ENCODE data around the gene ST7. TPM values are rescaled to one million over a fixed set of nuclear protein-coding genes. Genes with fewer than 3 reads are reported as not detected.

Gene ST7
- total RNA-seq, 2 experiments from 2014 or later: 8.4 to 10.2 TPM

DNA sequence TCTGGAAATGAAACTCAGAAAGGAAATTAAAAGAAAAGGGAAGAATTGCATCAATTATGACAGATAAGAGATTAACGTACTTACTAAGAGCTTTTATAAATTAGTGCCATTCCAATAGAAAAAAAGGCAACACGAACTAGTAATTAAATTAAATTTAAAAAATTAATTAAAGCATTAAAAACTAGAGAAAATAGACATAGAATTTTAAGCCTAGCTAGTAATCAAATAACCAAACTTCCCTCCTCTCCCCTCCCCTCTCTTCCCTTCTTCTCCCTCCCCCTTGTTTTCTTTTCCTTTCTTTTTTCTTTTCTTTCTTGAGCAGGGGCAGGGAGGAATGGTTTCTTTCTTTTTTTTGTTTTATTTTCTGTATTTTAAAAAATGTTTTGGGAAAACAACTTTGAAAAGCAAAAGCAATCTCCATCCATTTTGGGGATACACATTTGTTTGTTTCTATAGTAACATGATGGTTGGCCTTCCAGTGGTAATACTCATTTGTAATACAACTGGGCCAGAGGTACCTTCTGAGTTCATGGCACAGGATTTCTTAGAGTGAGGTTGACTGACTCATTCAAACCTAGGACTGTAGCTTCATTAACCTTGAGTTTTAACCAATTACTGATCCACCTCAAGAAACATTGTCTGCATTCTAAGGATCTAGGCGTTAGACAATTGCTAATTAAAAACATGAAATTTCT, 132.6 kb downstream of the ST7 start:
- H3K4me1 Mint-ChIP-seq: peaks cover 26% of the 10 kb centered on the region
- H3K4me3 Mint-ChIP-seq: no peak overlapping the region
- no peak overlapping the region for H3K27ac Mint-ChIP-seq
- no peak for DNase-seq
- H3K9me3 Mint-ChIP-seq: no peaks in the 10 kb centered on the region
- H3K27me3 Mint-ChIP-seq: no peaks in the 10 kb centered on the region
- H3K36me3 Mint-ChIP-seq: no peaks in the 10 kb centered on the region

DNA sequence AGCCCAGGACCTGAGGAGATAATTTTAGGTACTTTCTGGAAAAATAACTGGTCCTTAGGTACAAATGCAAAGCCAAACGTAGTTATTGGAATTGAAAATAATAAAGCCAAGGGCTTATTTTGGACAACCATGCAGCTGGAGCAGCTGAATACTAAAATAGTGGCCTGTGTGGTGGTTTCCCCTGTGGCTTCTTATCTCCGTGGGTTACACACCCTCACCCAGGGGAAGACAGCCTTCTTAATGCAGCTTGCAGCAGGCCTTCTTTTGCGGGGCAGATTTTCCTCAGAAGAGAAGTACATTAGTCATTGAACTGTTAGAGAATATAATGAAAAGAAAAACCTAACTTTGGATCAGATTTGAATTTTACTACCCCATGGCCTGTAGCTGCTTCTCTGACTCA, 133.5 kb downstream of the ST7 start:
- Mint-ChIP-seq H3K27ac (no peak overlapping the region), H3K9me3 (no peaks in the 10 kb centered on the region), H3K36me3 (no peaks in the 10 kb centered on the region), H3K27me3 (no peaks in the 10 kb centered on the region), H3K4me3 (no peak overlapping the region), H3K4me1 (peaks cover 26% of the 10 kb centered on the region)
- DNase-seq: no peak

GRCh38 chr7:117087639-117088396, 134.5 kb downstream of the ST7 start:
- Mint-ChIP-seq H3K9me3 (no peaks in the 10 kb centered on the region), H3K27ac (no peak overlapping the region), H3K36me3 (no peaks in the 10 kb centered on the region), H3K27me3 (no peaks in the 10 kb centered on the region), H3K4me1 (peaks cover 26% of the 10 kb centered on the region), H3K4me3 (no peak overlapping the region)
- no peak for DNase-seq

DNA sequence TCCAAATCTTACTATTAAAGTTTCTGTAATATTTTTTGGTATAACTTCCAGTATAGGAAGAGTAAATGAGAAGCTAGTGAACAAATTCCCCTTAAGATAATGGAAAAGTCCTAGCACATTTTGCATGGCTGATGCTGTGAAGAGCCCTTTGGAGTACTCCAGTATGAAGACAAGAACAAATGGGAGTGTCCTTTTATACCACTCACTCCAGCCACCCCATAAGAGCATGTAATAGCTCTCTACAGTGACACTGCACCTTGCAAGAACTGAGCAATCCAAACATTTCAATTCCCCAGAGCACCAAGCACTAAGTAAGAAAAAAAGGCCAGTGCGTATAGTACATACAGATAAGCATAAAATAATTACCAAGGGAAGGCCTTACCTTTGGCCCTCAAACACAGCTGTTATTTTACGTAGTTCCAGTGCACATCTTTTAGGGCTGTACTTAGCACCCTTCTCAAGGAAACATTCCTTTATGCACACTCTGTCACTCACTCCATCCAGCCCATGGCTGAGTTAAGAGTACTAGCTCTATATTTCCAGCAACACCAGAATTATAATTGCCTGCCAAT, 135.4 kb downstream of the ST7 start:
- Mint-ChIP-seq H3K27me3 (no peaks in the 10 kb centered on the region), H3K4me1 (peaks cover 25% of the 10 kb centered on the region), H3K9me3 (no peaks in the 10 kb centered on the region), H3K4me3 (no peak overlapping the region), H3K27ac (no peak overlapping the region), H3K36me3 (no peaks in the 10 kb centered on the region)
- DNase-seq: no peak

DNA sequence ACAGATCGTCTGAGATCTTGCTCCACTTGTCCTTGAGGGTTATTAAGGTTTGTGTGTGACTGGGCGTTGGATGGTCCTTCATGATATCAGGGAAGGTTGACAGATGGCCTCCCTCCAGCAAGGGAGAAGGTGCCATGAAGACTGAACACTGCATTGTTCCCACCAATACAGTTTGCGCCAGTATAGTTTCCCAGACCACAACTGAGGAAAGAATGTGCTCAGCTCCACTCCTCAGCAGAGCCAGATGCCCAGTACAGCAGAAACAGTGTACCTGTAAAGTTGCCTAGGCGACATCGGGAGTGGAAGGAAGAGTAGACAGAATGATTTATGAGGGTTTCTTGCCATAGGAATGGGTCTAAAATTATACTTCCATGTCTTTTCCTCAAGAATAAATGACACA, 137.5 kb downstream of the ST7 start:
- no peaks in the 10 kb centered on the region for H3K36me3 Mint-ChIP-seq
- H3K27me3 Mint-ChIP-seq: no peaks in the 10 kb centered on the region
- H3K4me1 Mint-ChIP-seq: peaks cover 24% of the 10 kb centered on the region
- H3K4me3 Mint-ChIP-seq: no peak overlapping the region
- H3K27ac Mint-ChIP-seq: no peak overlapping the region
- H3K9me3 Mint-ChIP-seq: no peaks in the 10 kb centered on the region
- no peak for DNase-seq

GRCh38 chr7:117091721-117092120, 138.4 kb downstream of the ST7 start:
- Mint-ChIP-seq H3K36me3 (no peaks in the 10 kb centered on the region), H3K27ac (no peak overlapping the region), H3K4me1 (peaks cover 17% of the 10 kb centered on the region), H3K9me3 (no peaks in the 10 kb centered on the region), H3K27me3 (no peaks in the 10 kb centered on the region), H3K4me3 (no peak overlapping the region)
- DNase-seq: no peak

GRCh38 chr7:117092785-117093184, 139.5 kb downstream of the ST7 start:
- H3K4me3 Mint-ChIP-seq: no peak overlapping the region
- H3K4me1 Mint-ChIP-seq: peaks cover 6% of the 10 kb centered on the region
- no peak for DNase-seq
- no peak overlapping the region for H3K27ac Mint-ChIP-seq
- H3K27me3 Mint-ChIP-seq: no peaks in the 10 kb centered on the region
- no peaks in the 10 kb centered on the region for H3K36me3 Mint-ChIP-seq
- H3K9me3 Mint-ChIP-seq: no peaks in the 10 kb centered on the region

GRCh38 chr7:117094457-117094856, 141.2 kb downstream of the ST7 start:
- DNase-seq: no peak
- peaks cover 7% of the 10 kb centered on the region for H3K4me1 Mint-ChIP-seq
- H3K36me3 Mint-ChIP-seq: no peaks in the 10 kb centered on the region
- H3K9me3 Mint-ChIP-seq: no peaks in the 10 kb centered on the region
- no peak overlapping the region for H3K4me3 Mint-ChIP-seq
- no peaks in the 10 kb centered on the region for H3K27me3 Mint-ChIP-seq
- no peak overlapping the region for H3K27ac Mint-ChIP-seq

DNA sequence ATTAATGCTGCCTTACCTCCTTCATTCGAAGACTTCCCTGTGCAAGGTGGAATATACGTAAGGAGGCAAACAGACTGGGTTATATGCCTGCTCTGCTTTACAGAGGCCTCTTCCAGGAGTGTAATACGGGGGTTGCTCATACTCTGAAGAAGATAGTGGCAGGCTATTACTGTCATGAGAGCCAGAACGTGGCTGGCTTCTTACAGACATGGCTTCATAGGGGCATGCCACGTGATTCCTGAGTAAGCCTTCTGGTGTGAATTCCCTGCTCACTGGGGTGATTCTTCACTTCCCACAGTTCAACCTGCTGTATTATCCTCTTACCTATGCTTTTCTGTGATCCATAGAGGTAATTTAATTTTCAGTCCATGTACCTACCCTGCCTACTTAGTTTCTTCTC, 141.8 kb downstream of the ST7 start:
- Mint-ChIP-seq H3K9me3 (no peaks in the 10 kb centered on the region), H3K36me3 (no peaks in the 10 kb centered on the region), H3K27me3 (no peaks in the 10 kb centered on the region), H3K4me1 (peaks cover 7% of the 10 kb centered on the region), H3K4me3 (no peak overlapping the region), H3K27ac (no peak overlapping the region)
- no peak for DNase-seq

DNA sequence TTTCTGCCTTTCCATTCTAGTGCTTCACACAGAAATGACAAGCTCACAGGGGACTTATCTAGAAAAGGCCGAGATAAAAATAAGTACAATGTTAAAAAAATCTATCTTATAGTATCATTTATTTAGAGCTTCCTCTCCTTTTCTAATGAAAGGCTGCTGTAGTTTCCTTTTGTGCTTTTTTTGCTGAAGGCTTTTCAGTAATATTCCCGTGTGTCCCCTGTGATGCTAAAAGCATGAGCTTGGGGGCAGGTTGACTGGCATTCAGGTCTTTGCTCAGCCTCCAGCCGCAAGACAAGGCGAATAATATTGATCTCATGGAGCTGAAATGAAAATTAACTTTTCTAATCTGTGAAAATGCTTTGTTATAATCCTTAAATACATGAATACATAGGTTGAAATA, 143.0 kb downstream of the ST7 start:
- Mint-ChIP-seq H3K9me3 (no peaks in the 10 kb centered on the region), H3K4me3 (no peak overlapping the region)

DNA sequence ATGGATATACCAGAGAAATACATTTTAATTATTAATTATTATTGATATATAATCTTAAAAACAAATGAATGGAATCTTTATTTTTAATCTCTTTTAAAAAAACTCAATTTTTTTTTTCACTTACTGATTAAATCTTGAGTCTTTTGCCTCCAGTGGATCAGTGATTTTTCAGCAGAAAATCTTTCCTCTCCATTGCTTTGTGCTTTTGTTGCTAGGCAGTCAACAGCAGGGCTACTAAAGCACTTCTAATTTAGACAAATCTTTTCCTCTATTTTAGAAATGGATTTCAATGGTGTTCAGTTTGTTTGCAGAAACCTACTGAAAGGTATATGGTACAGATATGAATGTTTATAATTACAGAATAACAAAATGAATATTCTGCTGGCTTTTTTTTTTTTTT, 143.6 kb downstream of the ST7 start:
- no peak for DNase-seq
- no peak overlapping the region for H3K4me3 Mint-ChIP-seq

More for the DNA sequence above, 143.0 kb downstream of the ST7 start:
- Mint-ChIP-seq H3K36me3 (no peaks in the 10 kb centered on the region), H3K4me1 (peaks cover 7% of the 10 kb centered on the region), H3K27ac (no peak overlapping the region), H3K27me3 (no peaks in the 10 kb centered on the region)
- no peak for DNase-seq

DNA sequence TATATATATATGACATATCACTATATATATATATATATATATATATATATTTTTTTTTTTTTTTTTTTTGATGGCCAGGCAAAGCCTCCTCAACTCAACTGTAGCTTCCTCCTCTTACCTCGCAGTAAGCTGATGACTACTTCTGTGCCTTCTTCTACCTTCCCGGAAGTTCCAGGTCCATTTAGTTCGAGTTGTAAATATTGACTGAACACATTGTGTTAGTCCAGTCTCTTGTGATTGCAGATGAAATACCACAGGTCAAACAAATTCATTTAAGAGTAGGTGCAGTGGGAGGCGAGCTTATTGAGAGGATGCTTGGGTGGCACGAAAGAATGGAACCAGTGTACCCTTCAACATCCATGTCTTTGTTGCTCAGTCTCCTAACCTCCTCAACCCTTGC, 144.6 kb downstream of the ST7 start:
- DNase-seq: no peak
- no peak overlapping the region for H3K4me3 Mint-ChIP-seq
- no peaks in the 10 kb centered on the region for H3K9me3 Mint-ChIP-seq
- no peaks in the 10 kb centered on the region for H3K27me3 Mint-ChIP-seq
- H3K36me3 Mint-ChIP-seq: no peaks in the 10 kb centered on the region
- H3K27ac Mint-ChIP-seq: no peak overlapping the region
- peaks cover 7% of the 10 kb centered on the region for H3K4me1 Mint-ChIP-seq

More for the DNA sequence above, 143.6 kb downstream of the ST7 start:
- Mint-ChIP-seq H3K4me1 (peaks cover 7% of the 10 kb centered on the region), H3K27me3 (no peaks in the 10 kb centered on the region), H3K27ac (no peak overlapping the region), H3K36me3 (no peaks in the 10 kb centered on the region), H3K9me3 (no peaks in the 10 kb centered on the region)

GRCh38 chr7:117098457-117098856, 145.2 kb downstream of the ST7 start:
- Mint-ChIP-seq H3K27me3 (no peaks in the 10 kb centered on the region), H3K9me3 (no peaks in the 10 kb centered on the region), H3K4me1 (peaks cover 7% of the 10 kb centered on the region), H3K4me3 (no peak overlapping the region), H3K36me3 (no peaks in the 10 kb centered on the region), H3K27ac (no peak overlapping the region)
- DNase-seq: no peak

DNA sequence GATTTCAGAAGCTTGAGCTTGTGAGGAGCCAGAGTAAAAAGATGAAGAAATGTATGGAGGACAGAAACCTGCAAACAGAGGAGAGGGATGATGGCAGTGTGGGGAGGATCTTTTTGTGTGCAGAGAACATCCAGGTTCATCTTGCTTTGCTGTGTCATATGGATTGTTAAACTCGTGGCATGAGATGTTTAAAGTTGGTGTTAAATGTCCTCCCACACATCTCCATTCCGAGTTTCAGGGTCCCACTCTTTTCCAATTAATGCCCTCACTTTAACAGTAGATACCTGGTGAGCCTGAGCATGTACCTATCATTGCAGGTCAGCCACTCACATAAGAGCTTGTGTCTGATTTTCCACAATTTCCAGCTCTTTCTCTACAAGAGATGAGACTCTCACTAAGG, 147.7 kb downstream of the ST7 start:
- H3K4me1 Mint-ChIP-seq: peaks cover 5% of the 10 kb centered on the region
- H3K4me3 Mint-ChIP-seq: no peak overlapping the region
- no peaks in the 10 kb centered on the region for H3K9me3 Mint-ChIP-seq
- no peaks in the 10 kb centered on the region for H3K27me3 Mint-ChIP-seq
- DNase-seq: no peak
- no peak overlapping the region for H3K27ac Mint-ChIP-seq
- no peaks in the 10 kb centered on the region for H3K36me3 Mint-ChIP-seq

- Mint-ChIP-seq H3K27me3 (no peaks in the 10 kb centered on the region), H3K27ac (peak overlapping the region; percentile 93), H3K4me1 (peaks cover 40% of the 10 kb centered on the region), H3K4me3 (peak overlapping the region; percentile 61), H3K9me3 (peaks cover 12% of the 10 kb centered on the region), H3K36me3 (peaks cover 18% of the 10 kb centered on the region)
- peak; percentile 62 for DNase-seq
Observed at GRCh38 chr7:117110480-117111315, 157.4 kb downstream of the ST7 start.
